Body of pancreas (tissue), 4 donors: ENCODE data around the gene GALNT17. TPM values are rescaled to one million over a fixed set of nuclear protein-coding genes. Genes with fewer than 3 reads are reported as not detected.
A peak's percentile ranks its signal among the peaks of the same experiment; 100 is the strongest.

Experiments used
- ATAC-seq: fragments of 150-250 bp; one replicate; pipeline ENCODE4 v1.9.1; 2016
- DNase-seq, 4 donors: peaks; one replicate each; pipeline ENCODE4 v3.0.0-alpha.2; 2019
- H3K27ac ChIP-seq, 4 donors: fragments of 200-600 bp; sonication (generic); 1 replicate in 3 of 4; 2 replicates in 1 of 4; pipeline versions ENCODE4 v1.5.1 to v1.6.1; 2016 to 2019; ENCODE audit warnings: mild to moderate bottlenecking in 1 of 4, mixed read lengths in 1 of 4, moderate library complexity in 1 of 4
- H3K27me3 ChIP-seq, 2 donors: fragments of 200-600 bp; sonication (generic); one replicate each; pipeline ENCODE4 v1.6.0; 2016; ENCODE audit warnings: mild to moderate bottlenecking in 1 of 2
- H3K36me3 ChIP-seq, 2 donors: fragments of 200-600 bp; sonication (generic); replicated peaks in 1 of 2; 2 replicates each; pipeline ENCODE4 v1.5.1; 2016; ENCODE audit warnings: low read depth in 2 of 2; ENCODE audit not compliant: insufficient read depth in 1 of 2
- H3K4me1 ChIP-seq: fragments of 200-600 bp; sonication (generic); one replicate; pipeline ENCODE4 v1.6.0; 2016
- H3K4me3 ChIP-seq, 2 donors: fragments of 200-600 bp; sonication (generic); 1 replicate in 1 of 2; 2 replicates in 1 of 2; pipeline ENCODE4 v1.5.1; 2016 to 2019
- H3K9me3 ChIP-seq, 3 donors: fragments of 200-600 bp; sonication (generic); 1 replicate in 2 of 3; 2 replicates in 1 of 3; pipeline ENCODE4 v1.5.1; 2016
- POLR2A ChIP-seq, 3 donors: fragments of 450-650 bp; IDR thresholded peaks; one replicate each; pipeline ENCODE4 v1.6.1; 2016; ENCODE audit warnings: antibody characterized with exemption in 3 of 3, mild to moderate bottlenecking in 2 of 3
- WGBS, 2 donors: methylation state at CpG; one replicate each; pipeline ENCODE4 v1.1.5; 2017; 5-methylcytosine and 5-hydroxymethylcytosine counted together
- intact Hi-C: fragments of 100-400 bp; cut with DNase I; formaldehyde crosslinking; loops from one replicate; pipeline ENCODE4 v1.15.1; 2023
- total RNA-seq, 2 donors: library from RNA; depleted of rRNA; stranded (reverse); fragments of >200 nt; gene quantifications; one replicate each; pipeline ENCODE4 v1.1.0, GENCODE V29; 2016
- TF ChIP-seq, protein P1 (sequence below), 7 experiments: fragments of 450-650 bp in 4 of 7; fragments of 200-600 bp in 3 of 7; sonication (generic) in 3 of 7; IDR thresholded peaks; one replicate each; pipeline ENCODE4 v1.5.1; 2016 to 2019; ENCODE audit warnings: antibody characterized with exemption in 7 of 7

Gene GALNT17
- total RNA-seq, 2 donors from 2014 or later, result 6.5 to 27.4 TPM

DNA sequence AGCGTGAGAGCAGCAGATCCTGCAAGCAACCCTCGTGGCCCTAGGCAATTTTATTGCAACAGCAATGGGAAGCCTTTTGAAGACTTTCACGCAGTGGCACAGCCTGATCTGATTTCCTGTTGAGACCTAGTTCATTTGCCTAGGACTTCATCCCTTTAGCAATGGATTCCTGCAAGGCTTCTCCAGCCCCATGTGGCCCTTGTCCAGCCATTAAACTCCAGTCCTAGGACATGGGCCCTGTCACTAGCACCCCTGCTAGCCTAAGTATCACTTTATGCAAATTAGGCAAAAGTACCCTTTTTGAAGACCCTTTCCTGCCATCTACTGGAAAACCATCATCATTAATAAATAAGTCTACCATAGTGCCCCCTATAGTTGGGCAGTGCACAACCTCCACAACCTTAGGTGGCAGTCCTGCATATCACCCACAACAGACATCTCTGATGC is 379.4 kb downstream of the GALNT17 start:
- no peak for ATAC-seq
- no peak for TF ChIP-seq POLR2A (IDR thresholded peaks at IDR 0.05)
- TF ChIP-seq, protein P1, sequence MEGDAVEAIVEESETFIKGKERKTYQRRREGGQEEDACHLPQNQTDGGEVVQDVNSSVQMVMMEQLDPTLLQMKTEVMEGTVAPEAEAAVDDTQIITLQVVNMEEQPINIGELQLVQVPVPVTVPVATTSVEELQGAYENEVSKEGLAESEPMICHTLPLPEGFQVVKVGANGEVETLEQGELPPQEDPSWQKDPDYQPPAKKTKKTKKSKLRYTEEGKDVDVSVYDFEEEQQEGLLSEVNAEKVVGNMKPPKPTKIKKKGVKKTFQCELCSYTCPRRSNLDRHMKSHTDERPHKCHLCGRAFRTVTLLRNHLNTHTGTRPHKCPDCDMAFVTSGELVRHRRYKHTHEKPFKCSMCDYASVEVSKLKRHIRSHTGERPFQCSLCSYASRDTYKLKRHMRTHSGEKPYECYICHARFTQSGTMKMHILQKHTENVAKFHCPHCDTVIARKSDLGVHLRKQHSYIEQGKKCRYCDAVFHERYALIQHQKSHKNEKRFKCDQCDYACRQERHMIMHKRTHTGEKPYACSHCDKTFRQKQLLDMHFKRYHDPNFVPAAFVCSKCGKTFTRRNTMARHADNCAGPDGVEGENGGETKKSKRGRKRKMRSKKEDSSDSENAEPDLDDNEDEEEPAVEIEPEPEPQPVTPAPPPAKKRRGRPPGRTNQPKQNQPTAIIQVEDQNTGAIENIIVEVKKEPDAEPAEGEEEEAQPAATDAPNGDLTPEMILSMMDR (IDR thresholded peaks at IDR 0.05), result peak in 3 of 7 experiments; percentile 16 to 41 (median 25)
- WGBS, 2 donors, result 74 to 79% methylated on average over 3 of the region's 3 CpGs

GRCh38 chr7:71517940-71518699 is 386.2 kb downstream of the GALNT17 start:
- no peaks in the 10 kb centered on the region for H3K9me3 ChIP-seq
- H3K27me3 ChIP-seq, result no peaks in the 10 kb centered on the region
- WGBS, 2 donors, result 53 to 59% methylated on average over 7 of the region's 7 CpGs
- H3K4me1 ChIP-seq, result peaks cover 4% of the 10 kb centered on the region
- no peak for ATAC-seq
- no peak for DNase-seq
- no peaks in the 10 kb centered on the region for H3K36me3 ChIP-seq
- intact Hi-C loops, result no loop called here
- TF ChIP-seq, protein P1 (IDR thresholded peaks at IDR 0.05), result no peak
- TF ChIP-seq POLR2A (IDR thresholded peaks at IDR 0.05), result no peak
- no peak overlapping the region for H3K27ac ChIP-seq
- no peak overlapping the region for H3K4me3 ChIP-seq

More for the DNA sequence above, 379.4 kb downstream of the GALNT17 start:
- Histone ChIP-seq H3K27me3 (no peaks in the 10 kb centered on the region), H3K36me3 (no peaks in the 10 kb centered on the region), H3K4me1 (no peaks in the 10 kb centered on the region), H3K9me3 (no peaks in the 10 kb centered on the region), H3K4me3 (no peak overlapping the region), H3K27ac (no peak overlapping the region)
- intact Hi-C loops, result no loop called here
- no peak for DNase-seq

- ATAC-seq (peak; percentile 50), DNase-seq (peak in 2 of 4 donors; percentile 12 to 35)
- Histone ChIP-seq H3K4me1 (peaks cover 4% of the 10 kb centered on the region), H3K27ac (no peak overlapping the region), H3K27me3 (no peaks in the 10 kb centered on the region), H3K4me3 (no peak overlapping the region), H3K36me3 (no peaks in the 10 kb centered on the region), H3K9me3 (no peaks in the 10 kb centered on the region)
- 27 to 57% methylated on average over 2 of the region's 2 CpGs for WGBS, 2 donors
- TF ChIP-seq, protein P1 (IDR thresholded peaks at IDR 0.05), result no peak
- TF ChIP-seq POLR2A (IDR thresholded peaks at IDR 0.05), result no peak
- intact Hi-C loops, result no loop called here
These were observed 386.9 kb downstream of the GALNT17 start for GRCh38 chr7:71518880-71519279.

DNA sequence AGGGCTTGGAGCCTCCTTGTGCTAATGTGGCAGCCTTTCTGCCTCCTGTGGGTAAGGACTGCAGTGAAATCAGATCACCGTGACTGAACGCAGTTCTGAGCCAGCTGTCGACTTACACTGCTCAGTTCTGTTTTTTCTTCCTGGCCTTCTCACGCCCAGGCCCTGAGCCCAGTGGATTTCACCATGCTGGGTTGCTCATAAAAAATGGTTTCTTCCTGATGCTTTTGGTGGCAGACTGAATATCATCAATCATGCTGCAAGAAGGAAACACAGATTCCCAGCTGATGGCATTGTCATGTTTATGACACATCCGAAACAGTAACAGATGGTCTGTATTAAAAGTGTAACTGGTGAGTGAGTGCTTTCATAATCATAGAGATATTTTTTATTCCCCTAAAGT is 389.6 kb downstream of the GALNT17 start:
- Histone ChIP-seq H3K27me3 (no peaks in the 10 kb centered on the region), H3K9me3 (no peaks in the 10 kb centered on the region), H3K36me3 (no peaks in the 10 kb centered on the region), H3K4me3 (no peak overlapping the region), H3K4me1 (peaks cover 4% of the 10 kb centered on the region), H3K27ac (no peak overlapping the region)
- intact Hi-C loops, result no loop called here
- TF ChIP-seq, protein P1 (IDR thresholded peaks at IDR 0.05), result no peak
- TF ChIP-seq POLR2A (IDR thresholded peaks at IDR 0.05), result no peak
- DNase-seq, result peak in 1 of 4 donors; percentile 6
- peak; percentile 30 for ATAC-seq
- WGBS, 2 donors, result 71 to 72% methylated on average over 5 of the region's 5 CpGs

- Histone ChIP-seq H3K9me3 (no peaks in the 10 kb centered on the region), H3K27me3 (no peaks in the 10 kb centered on the region), H3K4me1 (no peaks in the 10 kb centered on the region), H3K4me3 (no peak overlapping the region), H3K27ac (no peak overlapping the region), H3K36me3 (no peaks in the 10 kb centered on the region)
- TF ChIP-seq, protein P1 (IDR thresholded peaks at IDR 0.05), result no peak
- TF ChIP-seq POLR2A (IDR thresholded peaks at IDR 0.05), result no peak
- 91 to 92% methylated on average over 7 of the region's 7 CpGs for WGBS, 2 donors
- ATAC-seq, result no peak
- intact Hi-C loops, result no loop called here
- no peak for DNase-seq
These were observed 394.2 kb downstream of the GALNT17 start for GRCh38 chr7:71526106-71526505.
